ENCODE measurements around the gene KLHL26. TPM values are rescaled to one million over a fixed set of nuclear protein-coding genes. Genes with fewer than 3 reads are reported as not detected.

KLHL26 gene
- total and polyA plus RNA-seq, 9 of the 15 experiments (the other 6 are each of a cell fraction or from before 2014, with no cell fraction given) = 0.13 to 13.3 (median 1.4) TPM

GRCh38 chr19:18700501-18701249 lies 63.8 kb downstream of the KLHL26 start (continued):
- TF ChIP-seq, protein P1, sequence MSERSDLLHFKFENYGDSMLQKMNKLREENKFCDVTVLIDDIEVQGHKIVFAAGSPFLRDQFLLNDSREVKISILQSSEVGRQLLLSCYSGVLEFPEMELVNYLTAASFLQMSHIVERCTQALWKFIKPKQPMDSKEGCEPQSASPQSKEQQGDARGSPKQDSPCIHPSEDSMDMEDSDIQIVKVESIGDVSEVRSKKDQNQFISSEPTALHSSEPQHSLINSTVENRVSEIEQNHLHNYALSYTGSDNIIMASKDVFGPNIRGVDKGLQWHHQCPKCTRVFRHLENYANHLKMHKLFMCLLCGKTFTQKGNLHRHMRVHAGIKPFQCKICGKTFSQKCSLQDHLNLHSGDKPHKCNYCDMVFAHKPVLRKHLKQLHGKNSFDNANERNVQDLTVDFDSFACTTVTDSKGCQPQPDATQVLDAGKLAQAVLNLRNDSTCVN (CRISPR knock-in tag; IDR thresholded peaks at IDR 0.05) = no peak
- TF ChIP-seq FOXM1 (IDR thresholded peaks at IDR 0.05; ENCODE audit: low read depth) (0 out of 2 replicates have a peak, but pooled peaks have one; percentile 25), FOXM1 (CRISPR knock-in tag; IDR thresholded peaks at IDR 0.05; ENCODE audit: low read depth) (no peak), ZNF253 (CRISPR knock-in tag; conservative IDR thresholded peaks at IDR 0.05) (no peak), TCF7 (IDR thresholded peaks at IDR 0.05; ENCODE audit: borderline replicate concordance) (no peak), TFAP4 (CRISPR knock-in tag; IDR thresholded peaks at IDR 0.05; ENCODE audit: borderline replicate concordance) (peak; percentile 89; the same call in 1 of the 2 replicates), HLTF (IDR thresholded peaks at IDR 0.05) (no peak), ZSCAN29 (IDR thresholded peaks at IDR 0.05) (no peak), SPI1 (IDR thresholded peaks at IDR 0.05; ENCODE audit: borderline replicate concordance, low read depth, low read length) (0 out of 2 replicates have a peak, but pooled peaks have one; percentile 47), DACH1 (IDR thresholded peaks at IDR 0.05; ENCODE audit: partially characterized antibody) (no peak), RFX1 (IDR thresholded peaks at IDR 0.05) (no peak), NR2C1 (IDR thresholded peaks at IDR 0.05) (no peak), NR2C1 (tag; IDR thresholded peaks at IDR 0.05) (no peak), NR3C1 (CRISPR knock-in tag; IDR thresholded peaks at IDR 0.05) (no peak), SLC30A9 (CRISPR knock-in tag; IDR thresholded peaks at IDR 0.05) (no peak), BCOR (IDR thresholded peaks at IDR 0.05) (peak; percentile 88), TEAD2 (tag; IDR thresholded peaks at IDR 0.05) (no peak)
- TF ChIP-seq, protein P2, sequence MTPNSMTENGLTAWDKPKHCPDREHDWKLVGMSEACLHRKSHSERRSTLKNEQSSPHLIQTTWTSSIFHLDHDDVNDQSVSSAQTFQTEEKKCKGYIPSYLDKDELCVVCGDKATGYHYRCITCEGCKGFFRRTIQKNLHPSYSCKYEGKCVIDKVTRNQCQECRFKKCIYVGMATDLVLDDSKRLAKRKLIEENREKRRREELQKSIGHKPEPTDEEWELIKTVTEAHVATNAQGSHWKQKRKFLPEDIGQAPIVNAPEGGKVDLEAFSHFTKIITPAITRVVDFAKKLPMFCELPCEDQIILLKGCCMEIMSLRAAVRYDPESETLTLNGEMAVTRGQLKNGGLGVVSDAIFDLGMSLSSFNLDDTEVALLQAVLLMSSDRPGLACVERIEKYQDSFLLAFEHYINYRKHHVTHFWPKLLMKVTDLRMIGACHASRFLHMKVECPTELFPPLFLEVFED (CRISPR knock-in tag; conservative IDR thresholded peaks at IDR 0.05) = no peak
- TF ChIP-seq, protein P3, sequence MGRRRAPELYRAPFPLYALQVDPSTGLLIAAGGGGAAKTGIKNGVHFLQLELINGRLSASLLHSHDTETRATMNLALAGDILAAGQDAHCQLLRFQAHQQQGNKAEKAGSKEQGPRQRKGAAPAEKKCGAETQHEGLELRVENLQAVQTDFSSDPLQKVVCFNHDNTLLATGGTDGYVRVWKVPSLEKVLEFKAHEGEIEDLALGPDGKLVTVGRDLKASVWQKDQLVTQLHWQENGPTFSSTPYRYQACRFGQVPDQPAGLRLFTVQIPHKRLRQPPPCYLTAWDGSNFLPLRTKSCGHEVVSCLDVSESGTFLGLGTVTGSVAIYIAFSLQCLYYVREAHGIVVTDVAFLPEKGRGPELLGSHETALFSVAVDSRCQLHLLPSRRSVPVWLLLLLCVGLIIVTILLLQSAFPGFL (CRISPR knock-in tag; IDR thresholded peaks at IDR 0.05) = no peak
- TF ChIP-seq, protein P4, sequence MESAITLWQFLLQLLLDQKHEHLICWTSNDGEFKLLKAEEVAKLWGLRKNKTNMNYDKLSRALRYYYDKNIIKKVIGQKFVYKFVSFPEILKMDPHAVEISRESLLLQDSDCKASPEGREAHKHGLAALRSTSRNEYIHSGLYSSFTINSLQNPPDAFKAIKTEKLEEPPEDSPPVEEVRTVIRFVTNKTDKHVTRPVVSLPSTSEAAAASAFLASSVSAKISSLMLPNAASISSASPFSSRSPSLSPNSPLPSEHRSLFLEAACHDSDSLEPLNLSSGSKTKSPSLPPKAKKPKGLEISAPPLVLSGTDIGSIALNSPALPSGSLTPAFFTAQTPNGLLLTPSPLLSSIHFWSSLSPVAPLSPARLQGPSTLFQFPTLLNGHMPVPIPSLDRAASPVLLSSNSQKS (CRISPR knock-in tag; IDR thresholded peaks at IDR 0.05) = no peak
- TF ChIP-seq, protein P5, sequence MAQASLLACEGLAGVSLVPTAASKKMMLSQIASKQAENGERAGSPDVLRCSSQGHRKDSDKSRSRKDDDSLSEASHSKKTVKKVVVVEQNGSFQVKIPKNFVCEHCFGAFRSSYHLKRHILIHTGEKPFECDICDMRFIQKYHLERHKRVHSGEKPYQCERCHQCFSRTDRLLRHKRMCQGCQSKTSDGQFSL (CRISPR knock-in tag; IDR thresholded peaks at IDR 0.05) = no peak
- TF ChIP-seq, protein P5 (tag; IDR thresholded peaks at IDR 0.05) = no peak
